Measurements from ENCODE around the gene TIAL1. TPM values are rescaled to one million over a fixed set of nuclear protein-coding genes. Genes with fewer than 3 reads are reported as not detected.
A peak's percentile ranks its signal among the peaks of the same experiment; 100 is the strongest.
"Not testable (repeated sequence)": the region's sequence is repeated elsewhere in the genome, so short reads cannot be mapped to it uniquely, and the experiment has no call there.

TIAL1 gene
- total RNA-seq, 2 donors from 2014 or later, result 69.6 to 70.2 TPM

GRCh38 chr10:119575506-119575905 is 21.3 kb downstream of the TIAL1 start:
- no peak for DNase-seq
- intact Hi-C loops (cut with DNase I), result no loop called here
- ATAC-seq, result peak in 1 of 2 donors; percentile 34

GRCh38 chr10:119567978-119568377 is 28.8 kb downstream of the TIAL1 start:
- DNase-seq (no peak), ATAC-seq (no peak)
- intact Hi-C loops (cut with DNase I), result no loop called here

- DNase-seq (no peak), ATAC-seq (no peak)
- intact Hi-C loops (cut with DNase I), result no loop called here
Observed at GRCh38 chr10:119562097-119562496, 34.7 kb downstream of the TIAL1 start.

- DNase-seq; intact Hi-C loops (cut with DNase I); ATAC-seq: not testable (repeated sequence)
Observed at GRCh38 chr10:119559511-119559910, 37.3 kb downstream of the TIAL1 start.

GRCh38 chr10:119556081-119556480 is 40.7 kb downstream of the TIAL1 start:
- ATAC-seq; DNase-seq; intact Hi-C loops (cut with DNase I): not testable (repeated sequence)

- intact Hi-C loops (cut with DNase I), result no loop called here
- ATAC-seq, result no peak
- no peak for DNase-seq
Observed at GRCh38 chr10:119555178-119555784, 41.5 kb downstream of the TIAL1 start.

GRCh38 chr10:119550827-119551226 is 45.9 kb downstream of the TIAL1 start:
- intact Hi-C loops (cut with DNase I), result no loop called here
- no peak for DNase-seq
- ATAC-seq, result no peak

- no peak for ATAC-seq
Observed at GRCh38 chr10:119549247-119549999, 47.3 kb downstream of the TIAL1 start.

GRCh38 chr10:119546009-119546408 is 50.8 kb downstream of the TIAL1 start:
- intact Hi-C loops (cut with DNase I), result no loop called here
- ATAC-seq, result no peak
- DNase-seq, result no peak

More at GRCh38 chr10:119549247-119549999, 47.3 kb downstream of the TIAL1 start:
- no peak for DNase-seq
- intact Hi-C loops (cut with DNase I), result no loop called here

- intact Hi-C loops (cut with DNase I), result no loop called here
- DNase-seq (no peak), ATAC-seq (no peak)
Observed at GRCh38 chr10:119545310-119545709, 51.5 kb downstream of the TIAL1 start.

GRCh38 chr10:119543814-119544642 is 52.7 kb downstream of the TIAL1 start:
- intact Hi-C loops (cut with DNase I), result no loop called here
- DNase-seq (no peak), ATAC-seq (no peak)

- intact Hi-C loops (cut with DNase I), result no loop called here
- ATAC-seq, result peak; percentile 66 to 72
- DNase-seq, result peak; percentile 61
Observed at GRCh38 chr10:119542988-119543813, 53.6 kb downstream of the TIAL1 start.

GRCh38 chr10:119542357-119542987 is 54.3 kb downstream of the TIAL1 start, which contains the start of gene RGS10:
RGS10 (minus strand) TSS chr10:119542719; CDS start chr10:119542638, 81 bp downstream.
- ATAC-seq, result peak; percentile 94 to 98
- DNase-seq, result peak; percentile 83
- intact Hi-C loops (cut with DNase I), result no loop called here

- intact Hi-C loops (cut with DNase I), result no loop called here
- DNase-seq (peak; percentile 42), ATAC-seq (peak; percentile 14 to 24)
Observed at GRCh38 chr10:119541459-119542356, 55.1 kb downstream of the TIAL1 start.

GRCh38 chr10:119541046-119541445 is 55.7 kb downstream of the TIAL1 start:
- no peak for DNase-seq
- intact Hi-C loops (cut with DNase I), result no loop called here
- no peak for ATAC-seq

- DNase-seq (no peak), ATAC-seq (no peak)
- intact Hi-C loops (cut with DNase I), result no loop called here
Observed at GRCh38 chr10:119540038-119540437, 56.7 kb downstream of the TIAL1 start.

GRCh38 chr10:119539359-119539825 is 57.4 kb downstream of the TIAL1 start:
- DNase-seq (no peak), ATAC-seq (no peak)
- intact Hi-C loops (cut with DNase I), result no loop called here

Measured in left cardiac atrium (tissue), 4 donors.